H1 (cell line): ENCODE measurements around the gene PPA2. TPM values are rescaled to one million over a fixed set of nuclear protein-coding genes. Genes with fewer than 3 reads are reported as not detected.

ENCODE experiments used
- polyA plus RNA-seq, 7 experiments: library from polyadenylated mRNA; depleted of rRNA in 3 of 7; stranded (reverse) in 5 of 7; unstranded in 2 of 7; fragments of >200 nt in 5 of 7; fragments of 200-250 nt in 2 of 7; gene quantifications; 1 replicate in 5 of 7; 2 replicates in 1 of 7; 4 replicates in 1 of 7; pipeline versions ENCODE4 v1.2.1 to v1.2.3, GENCODE V29; 2011 to 2013; ENCODE audit warnings: missing spikeins in 2 of 7, mixed read lengths in 2 of 7
- total RNA-seq: library from RNA; stranded (reverse); fragmentation: NEBNext Ultra II Directional; extraction: Animal tissue kit (Norgen Biotek cat#: 25700); gene quantifications from 2 replicates; pipeline ENCODE4 v1.2.1, GENCODE V29; 2021
- TF ChIP-seq, protein P1 (sequence below): IDR thresholded peaks from 2 replicates; pipeline ENCODE4 v1.6.1; 2011; ENCODE audit warnings: low read length, improper control_type of control experiment

PPA2 gene
- total and polyA plus RNA-seq, 2 of the 8 experiments (the other 6 are each of a cell fraction or from before 2014, with no cell fraction given): 24.9 to 62.7 TPM

DNA sequence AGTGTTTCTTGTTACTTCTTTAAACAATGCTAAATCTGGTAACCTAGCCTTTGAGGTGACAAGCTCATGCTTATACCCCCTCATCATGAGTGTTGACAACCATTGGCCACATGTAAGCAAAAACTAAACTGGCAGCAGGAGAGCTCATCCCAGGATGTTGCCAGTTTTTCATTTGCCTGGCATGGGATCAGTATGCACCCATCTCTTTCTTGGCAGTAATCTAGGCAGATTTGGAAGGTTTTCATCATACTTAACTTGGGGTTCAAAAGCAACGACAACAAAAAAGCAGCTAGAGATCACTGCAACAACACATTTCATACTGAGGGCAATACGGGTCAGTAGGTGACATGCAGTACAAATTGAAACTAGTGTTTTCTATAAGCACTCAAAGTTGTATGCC, 122.0 kb downstream of the PPA2 start (continued):
- TF ChIP-seq, protein P1, sequence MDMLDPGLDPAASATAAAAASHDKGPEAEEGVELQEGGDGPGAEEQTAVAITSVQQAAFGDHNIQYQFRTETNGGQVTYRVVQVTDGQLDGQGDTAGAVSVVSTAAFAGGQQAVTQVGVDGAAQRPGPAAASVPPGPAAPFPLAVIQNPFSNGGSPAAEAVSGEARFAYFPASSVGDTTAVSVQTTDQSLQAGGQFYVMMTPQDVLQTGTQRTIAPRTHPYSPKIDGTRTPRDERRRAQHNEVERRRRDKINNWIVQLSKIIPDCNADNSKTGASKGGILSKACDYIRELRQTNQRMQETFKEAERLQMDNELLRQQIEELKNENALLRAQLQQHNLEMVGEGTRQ: no peak
